ENCODE data around the gene LARGE1.

Gene LARGE1

GRCh38 chr22:33357981-33358399 lies 562.3 kb downstream of the LARGE1 start:
- DNase-seq (ENCODE audit: low read depth): no peak

GRCh38 chr22:33354928-33355327 lies 565.3 kb downstream of the LARGE1 start:
- DNase-seq (ENCODE audit: low read depth): no peak

GRCh38 chr22:33353502-33353901 lies 566.8 kb downstream of the LARGE1 start:
- no peak for DNase-seq (ENCODE audit: low read depth)

- DNase-seq (ENCODE audit: low read depth): no peak
Measured at GRCh38 chr22:33352768-33353167, 567.5 kb downstream of the LARGE1 start.

- DNase-seq (ENCODE audit: low read depth): no peak
Measured at GRCh38 chr22:33350961-33351360, 569.3 kb downstream of the LARGE1 start.

GRCh38 chr22:33350491-33350890 lies 569.8 kb downstream of the LARGE1 start:
- no peak for DNase-seq (ENCODE audit: low read depth)

GRCh38 chr22:33347002-33347401 lies 573.3 kb downstream of the LARGE1 start:
- DNase-seq (ENCODE audit: low read depth): no peak

GRCh38 chr22:33341611-33342010 lies 578.7 kb downstream of the LARGE1 start:
- DNase-seq (ENCODE audit: low read depth): no peak

GRCh38 chr22:33337524-33337923 lies 582.8 kb downstream of the LARGE1 start:
- no peak for DNase-seq (ENCODE audit: low read depth)

GRCh38 chr22:33335611-33336279 lies 584.5 kb downstream of the LARGE1 start:
- DNase-seq (ENCODE audit: low read depth): no peak

- DNase-seq (ENCODE audit: low read depth): no peak
Measured at GRCh38 chr22:33332538-33332937, 587.7 kb downstream of the LARGE1 start.

- no peak for DNase-seq (ENCODE audit: low read depth)
Measured at GRCh38 chr22:33331017-33331416, 589.3 kb downstream of the LARGE1 start.

- DNase-seq (ENCODE audit: low read depth): no peak
Measured at GRCh38 chr22:33330534-33330933, 589.7 kb downstream of the LARGE1 start.

- no peak for DNase-seq (ENCODE audit: low read depth)
Measured at GRCh38 chr22:33329398-33329797, 590.9 kb downstream of the LARGE1 start.

- DNase-seq (ENCODE audit: low read depth): no peak
Measured at GRCh38 chr22:33328789-33329296, 591.4 kb downstream of the LARGE1 start.

GRCh38 chr22:33327348-33327860 lies 592.9 kb downstream of the LARGE1 start:
- DNase-seq (ENCODE audit: low read depth): no peak

GRCh38 chr22:33326540-33327295 lies 593.6 kb downstream of the LARGE1 start:
- DNase-seq (ENCODE audit: low read depth): no peak

- DNase-seq (ENCODE audit: low read depth): no peak
Measured at GRCh38 chr22:33325232-33326004, 594.9 kb downstream of the LARGE1 start.

GRCh38 chr22:33324228-33324627 lies 596.0 kb downstream of the LARGE1 start:
- no peak for DNase-seq (ENCODE audit: low read depth)

- DNase-seq (ENCODE audit: low read depth): no peak
Measured at GRCh38 chr22:33321466-33321865, 598.8 kb downstream of the LARGE1 start.

- no peak for DNase-seq (ENCODE audit: low read depth)
Measured at GRCh38 chr22:33315954-33316353, 604.3 kb downstream of the LARGE1 start.

GRCh38 chr22:33315117-33315516 lies 605.2 kb downstream of the LARGE1 start:
- DNase-seq (ENCODE audit: low read depth): no peak
